Osteoblast (primary cell): ENCODE measurements around the gene ERO1A. TPM values are rescaled to one million over a fixed set of nuclear protein-coding genes. Genes with fewer than 3 reads are reported as not detected.

Experiments used
- DNase-seq: peaks from one replicate; pipeline ENCODE4 v3.0.0; 2011; ENCODE audit warnings: low spot score, mixed read lengths; ENCODE audit not compliant: insufficient read length; ENCODE audit errors: missing footprints
- H2AFZ ChIP-seq: 2 replicates; pipeline ENCODE4 v1.6.0; 2011; ENCODE audit warnings: mild to moderate bottlenecking, low read length
- H3K27ac ChIP-seq: 2 replicates; pipeline ENCODE4 v1.5.1; 2011; ENCODE audit warnings: mild to moderate bottlenecking, low read depth, low read length, moderate library complexity
- H3K27me3 ChIP-seq: 2 replicates; pipeline ENCODE4 v1.6.0; 2012; ENCODE audit warnings: mild to moderate bottlenecking, control low read depth, inconsistent platforms, low read length, moderate library complexity; ENCODE audit not compliant: insufficient read depth
- H3K36me3 ChIP-seq: 2 replicates; pipeline ENCODE4 v1.5.1; 2011; ENCODE audit warnings: mild to moderate bottlenecking, low read length, control low read depth, moderate library complexity; ENCODE audit not compliant: insufficient read depth
- H3K4me1 ChIP-seq: 2 replicates; pipeline ENCODE4 v1.5.1; 2011; ENCODE audit warnings: mild to moderate bottlenecking, low read length, control low read depth, moderate library complexity; ENCODE audit not compliant: insufficient read depth
- H3K4me2 ChIP-seq: 2 replicates; pipeline ENCODE4 v1.6.0; 2011; ENCODE audit warnings: mild to moderate bottlenecking, low read length; ENCODE audit not compliant: insufficient read depth
- H3K4me3 ChIP-seq: fragments of 200-600 bp; sonication (generic); 3 replicates; pipeline ENCODE4 v1.5.1; 2012; ENCODE audit warnings: mild to moderate bottlenecking, low read length, inconsistent platforms; ENCODE audit not compliant: insufficient read depth
- H3K79me2 ChIP-seq: 2 replicates; pipeline ENCODE4 v1.6.0; 2012; ENCODE audit warnings: mild to moderate bottlenecking, low read length, control low read depth, inconsistent platforms; ENCODE audit not compliant: insufficient read depth
- H3K9me3 ChIP-seq: 2 replicates; pipeline ENCODE4 v1.5.1; 2011; ENCODE audit warnings: low read depth, low read length, control low read depth
- H4K20me1 ChIP-seq: 2 replicates; pipeline ENCODE4 v1.6.0; 2012; ENCODE audit warnings: mild to moderate bottlenecking, low read length, control low read depth; ENCODE audit not compliant: insufficient read depth
- CTCF ChIP-seq: IDR thresholded peaks from 2 replicates; pipeline ENCODE4 v1.5.1; 2011; ENCODE audit warnings: mild to moderate bottlenecking, low read depth, low read length, moderate library complexity; ENCODE audit errors: extremely low read depth
- total RNA-seq: library from RNA; depleted of rRNA; stranded (reverse); fragments of >200 nt; gene quantifications from 2 replicates; pipeline ENCODE4 v1.2.3, GENCODE V29; 2012

The ERO1A gene
- total RNA-seq, 1 donor = 56.8 TPM

- DNase-seq = peak; percentile 14
- H3K9me3 ChIP-seq = peaks cover 1% of the 10 kb centered on the region
- H3K4me3 ChIP-seq = no peak overlapping the region
- no peaks in the 10 kb centered on the region for H3K27me3 ChIP-seq
- H3K36me3 ChIP-seq = peaks cover 13% of the 10 kb centered on the region
- no peak for TF ChIP-seq CTCF
- H3K4me1 ChIP-seq = no peaks in the 10 kb centered on the region
- H3K79me2 ChIP-seq = no peaks in the 10 kb centered on the region
- no peak overlapping the region for H3K4me2 ChIP-seq
- no peaks in the 10 kb centered on the region for H4K20me1 ChIP-seq
- H3K27ac ChIP-seq = no peak overlapping the region
- H2AFZ ChIP-seq = no peak overlapping the region
These were observed 53.6 kb downstream of the ERO1A start for GRCh38 chr14:52641745-52642144.

- no peak for TF ChIP-seq CTCF
- Histone ChIP-seq H4K20me1 (no peaks in the 10 kb centered on the region), H3K9me3 (peaks cover 1% of the 10 kb centered on the region), H3K27ac (no peak overlapping the region), H3K4me2 (no peak overlapping the region), H3K27me3 (no peaks in the 10 kb centered on the region), H2AFZ (no peak overlapping the region), H3K4me3 (no peak overlapping the region), H3K4me1 (no peaks in the 10 kb centered on the region), H3K36me3 (peaks cover 3% of the 10 kb centered on the region), H3K79me2 (no peaks in the 10 kb centered on the region)
- no peak for DNase-seq
These were observed 55.2 kb downstream of the ERO1A start for GRCh38 chr14:52640137-52640536.

GRCh38 chr14:52619687-52620086 is 75.7 kb downstream of the ERO1A start:
- Histone ChIP-seq H3K4me3 (no peak overlapping the region), H3K36me3 (no peaks in the 10 kb centered on the region), H2AFZ (no peak overlapping the region), H3K4me2 (no peak overlapping the region), H3K27ac (no peak overlapping the region), H3K9me3 (no peaks in the 10 kb centered on the region), H3K4me1 (no peaks in the 10 kb centered on the region), H4K20me1 (no peaks in the 10 kb centered on the region), H3K79me2 (no peaks in the 10 kb centered on the region), H3K27me3 (no peaks in the 10 kb centered on the region)
- no peak for DNase-seq
- no peak for TF ChIP-seq CTCF

- Histone ChIP-seq H3K4me1 (no peaks in the 10 kb centered on the region), H2AFZ (no peak overlapping the region), H3K36me3 (no peaks in the 10 kb centered on the region), H4K20me1 (no peaks in the 10 kb centered on the region), H3K4me3 (no peak overlapping the region), H3K79me2 (no peaks in the 10 kb centered on the region), H3K27me3 (no peaks in the 10 kb centered on the region), H3K4me2 (no peak overlapping the region), H3K27ac (no peak overlapping the region), H3K9me3 (no peaks in the 10 kb centered on the region)
- DNase-seq = no peak
- TF ChIP-seq CTCF = no peak
These were observed 76.8 kb downstream of the ERO1A start for GRCh38 chr14:52618602-52619001.
